HG02981 (cell line): ENCODE data around the gene ADARB2.

Experiments used
- ATAC-seq: cut with Tn5 transposase; IDR thresholded peaks from one replicate; pipeline ENCODE4 v1.9.1; 2021; ENCODE audit warnings: mild to moderate bottlenecking, moderate library complexity; ENCODE audit not compliant: unreplicated experiment

Gene ADARB2

DNA sequence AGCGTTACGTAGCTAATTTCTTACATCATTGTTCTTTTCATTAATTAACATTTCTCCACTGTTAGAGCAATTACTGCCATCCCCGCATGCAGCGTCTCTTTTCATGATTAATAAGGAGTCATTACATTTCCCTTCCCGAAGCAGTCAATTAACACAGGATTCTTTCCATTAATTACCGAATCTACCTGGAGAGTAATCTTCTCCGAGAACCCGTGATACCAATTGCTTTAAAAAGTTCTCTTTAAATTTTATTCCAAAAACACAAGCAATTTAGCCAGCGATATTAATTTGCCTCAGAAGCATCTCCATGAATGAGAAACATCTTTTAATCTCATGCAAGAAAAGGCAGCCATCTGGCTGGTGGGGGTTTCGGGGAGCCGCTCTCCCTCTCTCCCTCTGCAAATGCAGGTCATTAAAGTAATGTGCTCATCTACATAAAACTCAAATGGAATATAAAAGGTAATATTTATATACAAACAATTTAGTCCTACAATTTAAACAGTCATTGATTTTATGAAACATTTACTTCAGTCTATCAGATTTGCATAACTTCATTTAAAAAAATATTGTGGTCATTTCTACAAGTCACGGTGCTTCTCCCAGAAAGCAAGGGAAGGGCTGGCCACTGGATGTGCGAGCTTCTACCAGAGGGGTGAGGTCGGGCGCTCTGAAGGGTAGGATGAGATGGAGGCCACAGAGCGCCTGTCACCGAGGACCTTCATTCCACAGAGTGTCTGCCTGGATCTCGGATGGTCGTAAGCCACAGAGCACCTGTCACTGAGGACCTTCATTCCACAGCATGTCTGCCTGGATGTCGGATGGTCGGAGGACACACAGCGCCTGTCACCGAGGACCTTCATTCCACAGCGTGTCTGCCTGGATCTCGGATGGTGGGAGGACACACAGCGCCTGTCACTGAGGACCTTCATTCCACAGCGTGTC is 536.2 kb downstream of the ADARB2 start:
- ATAC-seq = no peak

DNA sequence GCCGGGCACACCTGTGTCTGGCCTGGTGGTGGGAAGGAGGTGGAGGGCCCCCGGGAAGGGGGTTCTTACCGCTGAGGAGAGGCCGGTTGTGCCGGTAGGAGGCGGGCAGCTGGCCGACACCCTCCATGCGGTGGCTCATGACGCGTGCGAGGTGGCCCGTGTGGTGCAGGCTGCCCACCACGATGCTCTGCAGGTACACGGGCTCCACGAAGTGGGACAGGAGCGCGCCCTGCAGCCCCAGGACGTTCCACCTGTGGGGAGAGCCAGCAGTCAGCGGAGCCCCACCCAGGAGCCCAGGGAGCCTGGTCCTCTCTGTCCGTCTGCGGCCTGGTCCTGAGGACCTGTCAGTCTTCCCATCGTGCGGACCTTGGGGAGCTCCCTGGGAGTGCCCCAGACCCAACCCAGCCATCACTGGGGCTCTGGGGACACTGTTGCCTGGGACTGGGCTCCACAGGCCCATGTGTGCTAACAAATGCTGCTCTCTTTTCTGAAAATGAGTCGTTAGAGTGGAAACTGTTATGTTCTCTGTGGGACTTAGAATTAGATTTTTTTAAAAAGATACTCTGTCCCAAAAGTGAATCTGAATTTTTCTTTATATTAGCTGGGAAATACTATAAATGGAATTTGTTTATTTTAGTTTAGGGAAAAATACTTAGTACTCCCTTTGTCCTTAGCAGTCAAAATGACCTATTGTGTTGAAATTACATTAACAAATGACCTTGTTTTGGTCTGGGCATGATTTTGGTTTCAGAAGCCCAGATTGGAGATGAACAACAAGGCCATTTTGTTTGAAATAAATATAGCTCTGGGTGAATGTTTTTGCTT is 537.2 kb downstream of the ADARB2 start:
- ATAC-seq = no peak

DNA sequence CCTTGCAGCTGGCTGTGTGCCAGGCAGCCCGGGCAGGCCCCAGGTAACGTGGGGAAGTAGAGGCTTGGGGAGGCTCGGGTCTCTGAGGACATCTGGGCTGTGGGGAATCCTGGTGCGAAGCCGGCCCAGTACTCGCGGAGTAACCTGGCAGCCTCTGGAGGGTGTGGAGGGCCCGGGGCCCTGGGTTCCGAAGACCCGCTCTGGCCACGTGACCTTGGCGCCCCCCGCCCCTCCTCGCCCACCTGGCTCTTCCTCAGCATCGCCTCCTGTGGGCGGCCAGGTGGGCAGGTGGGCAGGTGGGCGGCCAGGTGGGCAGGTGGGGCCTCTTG is 538.0 kb downstream of the ADARB2 start:
- ATAC-seq = no peak

DNA sequence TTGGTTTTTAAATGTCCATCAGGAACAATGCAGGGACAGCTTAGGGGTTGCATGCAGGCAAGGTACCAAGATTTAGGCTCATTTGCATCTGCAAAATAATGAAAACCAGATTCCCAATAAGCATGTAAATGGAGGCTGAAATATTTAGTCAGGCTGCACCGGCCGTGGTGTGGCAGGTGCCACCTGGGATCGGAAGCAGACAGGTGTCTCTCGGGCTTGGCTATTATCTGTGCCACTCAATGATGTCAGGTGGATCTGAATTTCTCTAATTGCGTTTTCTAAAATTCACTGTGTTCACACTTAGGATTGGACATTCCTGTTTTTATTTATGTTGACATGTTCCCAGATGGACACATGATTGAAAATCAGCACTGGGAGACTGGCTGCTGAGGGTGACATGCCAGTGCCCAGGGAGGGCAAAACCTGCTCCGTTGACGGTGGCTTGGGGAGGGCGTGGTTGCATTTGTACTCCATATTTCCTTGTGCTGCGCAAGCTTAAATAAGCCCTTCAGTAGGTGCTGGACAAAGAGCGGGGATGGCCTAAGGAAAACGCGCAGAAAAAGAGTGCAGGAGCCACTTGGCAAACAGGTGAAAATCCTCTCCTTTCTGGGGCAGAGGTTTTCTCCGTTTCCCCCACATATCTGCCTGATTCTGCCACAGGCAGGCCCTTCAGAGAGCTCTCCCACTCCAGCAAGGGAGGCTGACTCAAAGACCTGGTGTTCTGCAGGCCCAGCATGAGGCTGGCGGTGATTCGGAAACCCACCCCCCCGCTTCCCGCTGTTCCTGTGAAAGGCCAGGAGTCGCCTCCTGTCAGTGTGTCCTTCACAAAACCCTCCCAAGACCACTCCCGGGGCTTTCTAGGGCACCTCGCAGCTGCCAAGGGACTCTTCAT is 538.6 kb downstream of the ADARB2 start:
- no peak for ATAC-seq

DNA sequence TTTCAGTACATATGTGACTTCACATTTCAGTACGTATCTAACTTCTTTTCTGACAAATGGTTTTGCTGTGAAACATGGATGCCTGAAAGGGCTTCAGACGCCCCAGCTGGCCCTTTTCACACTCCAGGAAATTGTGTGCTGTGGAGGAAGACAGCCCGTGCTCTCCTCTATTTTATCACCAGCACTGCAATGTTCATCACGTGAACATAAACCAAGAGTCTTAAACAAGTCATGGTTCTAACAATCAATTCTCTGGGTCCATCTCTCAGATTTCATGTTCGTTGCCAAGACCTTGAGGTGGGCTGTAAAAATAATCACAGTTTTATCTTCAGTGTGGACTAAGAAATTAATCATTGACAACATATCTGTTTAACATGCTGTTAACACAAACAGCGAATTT is 539.9 kb downstream of the ADARB2 start:
- ATAC-seq = no peak

DNA sequence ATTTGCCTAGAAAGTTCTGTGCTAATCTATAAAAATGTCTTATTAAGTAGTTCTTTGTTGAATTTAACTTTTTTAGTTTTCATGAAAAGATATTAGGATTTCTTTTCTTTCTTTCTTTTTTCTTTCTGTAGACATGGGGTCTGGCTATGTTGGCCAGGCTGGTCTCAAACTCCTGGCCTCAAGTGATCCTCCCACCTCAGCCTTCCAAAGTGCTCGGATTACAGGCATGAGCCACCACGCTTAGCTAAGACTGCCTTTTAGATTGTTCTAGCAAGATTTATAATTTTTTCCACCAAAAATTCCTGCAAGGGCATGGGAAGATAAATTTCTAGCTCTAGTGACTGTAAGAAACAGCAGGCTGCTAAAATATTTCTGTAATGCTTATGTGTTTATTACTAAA is 540.7 kb downstream of the ADARB2 start:
- no peak for ATAC-seq

DNA sequence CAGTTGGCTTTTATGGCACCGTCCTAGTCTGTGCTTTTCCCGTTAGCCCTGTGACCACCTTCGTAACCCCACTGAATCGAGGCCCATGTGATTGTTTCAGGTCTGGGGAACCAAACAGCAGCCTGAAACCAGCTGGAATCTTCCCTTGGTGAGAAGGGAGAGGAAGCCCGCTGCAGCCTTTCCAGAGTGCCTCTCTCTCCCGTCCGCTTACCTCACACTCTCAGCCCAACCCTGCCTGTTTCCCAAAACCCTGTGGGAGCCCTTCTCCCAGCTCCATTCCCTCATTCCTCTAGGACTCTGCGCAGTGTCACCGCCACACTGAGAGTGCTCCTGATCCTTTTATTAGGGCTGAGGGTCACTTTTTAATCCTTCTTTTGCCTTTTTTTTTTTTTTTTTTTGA is 541.5 kb downstream of the ADARB2 start:
- ATAC-seq = no peak

DNA sequence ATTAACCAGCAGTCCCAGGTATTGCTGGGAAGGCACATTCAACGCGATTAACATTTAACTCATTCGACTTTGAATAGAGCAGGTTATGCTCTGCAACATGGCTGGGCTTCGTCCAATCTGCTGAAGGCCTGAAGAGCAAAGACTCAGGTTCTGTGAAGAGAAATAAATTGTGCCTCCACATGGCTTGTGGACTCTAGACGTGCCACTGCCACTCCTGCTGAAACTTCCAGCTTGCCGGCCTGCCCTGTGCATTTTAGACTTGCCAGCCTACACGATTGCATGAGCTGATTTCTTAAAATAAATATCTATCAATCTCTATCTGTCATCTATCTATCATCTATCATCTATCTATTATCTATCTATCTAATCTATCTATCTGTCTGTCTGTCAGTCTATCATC is 543.2 kb downstream of the ADARB2 start:
- no peak for ATAC-seq

DNA sequence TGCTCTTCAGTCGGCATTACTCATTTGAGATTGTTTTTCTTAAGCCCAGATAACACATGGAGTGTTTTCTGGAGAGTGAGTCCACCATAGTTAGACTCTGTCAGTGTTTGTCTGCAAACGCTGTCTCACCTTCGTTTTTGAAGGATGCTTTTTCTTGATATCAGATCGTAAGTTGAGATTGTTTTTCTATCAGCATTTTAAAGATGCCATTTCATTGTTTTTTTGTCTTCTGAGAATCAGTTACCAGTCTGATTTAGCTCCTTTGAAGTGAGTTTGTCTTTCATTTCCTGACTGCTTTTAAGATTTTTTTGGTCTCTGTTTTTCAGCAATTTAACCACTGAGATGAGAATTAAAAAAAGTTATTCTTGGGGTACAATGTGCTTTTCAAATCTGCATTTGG is 543.8 kb downstream of the ADARB2 start:
- ATAC-seq = no peak

DNA sequence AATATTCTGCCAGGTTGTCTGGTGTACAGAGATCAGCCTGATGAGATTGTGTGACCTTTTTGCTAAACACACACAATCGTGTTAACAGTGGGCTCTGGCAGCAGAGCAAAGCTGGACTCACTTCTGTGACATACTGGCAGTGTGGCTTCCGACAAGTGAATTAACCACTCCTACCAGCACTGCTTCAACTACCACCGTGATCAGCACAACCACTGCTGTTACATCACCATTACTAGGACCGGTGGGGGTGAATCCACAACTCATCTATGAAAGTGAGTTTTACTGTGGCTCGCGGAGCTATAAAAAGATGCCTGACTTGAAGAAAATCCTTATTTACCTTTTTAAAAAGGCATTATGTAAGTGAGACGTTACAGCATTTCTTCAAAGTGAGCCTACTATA is 545.6 kb downstream of the ADARB2 start:
- no peak for ATAC-seq

DNA sequence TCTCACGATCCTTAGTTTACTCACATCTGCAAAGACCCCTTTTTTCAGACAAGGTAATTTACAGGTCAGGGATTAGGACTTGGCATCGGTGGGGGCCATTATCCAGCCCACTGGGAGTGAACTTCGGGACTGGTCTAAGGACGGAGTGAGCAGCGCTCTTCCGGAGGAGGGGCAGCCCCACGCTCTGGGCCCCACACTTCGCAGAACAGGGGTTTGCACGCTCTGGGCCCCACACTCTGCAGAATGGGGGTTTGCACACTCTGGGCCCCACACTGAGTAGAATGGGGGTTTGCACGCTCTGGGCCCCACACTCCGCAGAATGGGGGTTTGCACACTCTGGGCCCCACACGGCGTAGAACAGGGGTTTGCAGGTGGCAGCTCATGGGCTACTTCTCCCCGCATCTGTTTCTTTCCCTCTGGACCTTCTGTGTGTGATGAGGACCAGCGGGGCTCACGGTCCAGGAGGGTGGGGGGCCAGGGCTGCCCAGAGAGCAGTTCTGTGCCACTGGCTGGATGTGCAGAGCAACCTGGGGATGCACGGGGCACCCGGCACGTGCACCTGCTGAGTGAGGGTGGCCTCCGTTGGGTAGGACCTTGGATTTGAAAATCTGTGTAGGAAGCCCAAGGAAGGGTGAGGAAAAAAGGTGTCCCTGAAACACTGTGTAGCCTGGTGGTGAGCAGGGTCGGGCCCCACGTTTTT is 546.4 kb downstream of the ADARB2 start:
- ATAC-seq = no peak

DNA sequence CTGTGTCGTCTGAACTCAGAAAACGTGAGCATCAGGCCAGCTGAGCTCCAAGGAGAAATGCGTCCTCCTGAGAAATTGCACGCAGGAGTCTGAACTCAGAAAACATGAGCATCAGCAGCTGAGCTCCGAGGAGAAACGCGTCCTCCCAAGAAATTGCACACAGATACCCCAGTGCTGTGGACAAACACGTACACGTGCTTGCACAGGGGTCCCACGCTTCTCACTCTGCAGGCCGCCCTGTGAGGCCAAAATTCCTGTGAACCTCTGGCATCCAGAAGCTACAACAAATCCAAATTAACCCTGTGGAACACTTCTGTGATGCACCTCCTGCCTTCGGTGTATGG is 547.3 kb downstream of the ADARB2 start:
- ATAC-seq = no peak

DNA sequence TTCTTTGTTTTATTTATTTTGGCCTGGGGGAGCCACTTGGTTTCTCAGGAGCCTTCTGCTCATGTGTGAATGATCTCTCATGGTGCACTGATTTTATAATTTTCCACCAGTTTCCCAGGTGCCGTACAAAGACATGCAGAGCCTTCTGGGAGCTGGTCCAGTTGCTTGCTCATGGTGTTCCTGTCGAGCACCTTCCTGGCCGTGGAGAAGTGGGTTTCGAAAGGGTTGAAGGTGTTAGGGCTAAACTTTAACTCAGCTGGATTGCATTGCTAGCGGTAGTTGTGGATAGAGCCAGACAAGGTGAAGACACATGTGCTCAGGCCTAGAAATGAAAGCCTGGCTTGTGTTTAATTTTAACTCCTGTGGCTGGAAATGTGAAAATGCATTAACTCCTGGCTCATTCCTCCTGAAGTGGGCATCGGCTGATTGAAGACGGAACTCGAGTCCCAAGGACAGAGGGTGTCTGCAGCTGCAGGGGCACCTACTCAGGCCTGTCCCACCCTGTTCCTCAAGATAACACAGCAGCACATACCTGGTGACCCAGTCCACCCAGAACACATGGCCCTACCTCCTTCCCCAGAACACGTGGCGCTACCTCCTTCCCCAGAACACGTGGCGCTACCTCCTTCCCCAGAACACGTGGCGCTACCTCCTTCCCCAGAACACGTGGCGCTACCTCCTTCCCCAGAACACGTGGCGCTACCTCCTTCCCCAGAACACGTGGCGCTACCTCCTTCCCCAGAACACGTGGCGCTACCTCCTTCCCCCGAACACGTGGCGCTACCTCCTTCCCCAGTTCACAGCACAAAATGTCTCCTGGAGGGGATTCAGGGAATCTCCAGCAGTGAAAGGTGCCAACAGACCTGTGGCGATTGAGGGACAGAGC is 547.9 kb downstream of the ADARB2 start:
- no peak for ATAC-seq

DNA sequence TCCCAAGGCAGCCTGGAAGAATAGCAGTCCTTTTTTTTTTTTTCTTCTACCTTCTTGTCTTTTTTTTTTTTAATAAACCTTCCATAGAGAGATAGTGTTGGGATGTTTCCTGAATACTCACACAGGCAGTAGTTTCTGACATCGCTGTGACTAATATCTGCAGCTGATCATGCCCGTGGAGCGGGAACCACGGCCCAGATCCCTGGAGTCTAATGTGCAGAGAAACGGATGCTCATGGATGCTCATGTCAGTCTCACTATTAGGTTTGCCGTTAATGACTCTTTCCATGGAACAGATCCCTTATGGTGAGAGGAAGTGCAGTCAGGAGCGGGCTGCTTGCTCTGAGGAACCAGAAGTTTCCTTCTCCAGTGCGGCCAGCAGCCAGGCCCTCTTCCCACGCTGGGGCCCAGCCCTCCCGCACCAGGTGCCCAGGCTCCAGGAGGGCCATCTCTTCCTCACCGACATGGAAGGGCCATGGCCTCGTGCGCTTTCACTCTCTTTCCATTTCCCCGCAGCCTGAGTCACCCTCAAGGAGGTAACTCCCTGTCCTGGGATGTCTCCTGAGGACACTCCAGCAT is 548.7 kb downstream of the ADARB2 start:
- no peak for ATAC-seq

DNA sequence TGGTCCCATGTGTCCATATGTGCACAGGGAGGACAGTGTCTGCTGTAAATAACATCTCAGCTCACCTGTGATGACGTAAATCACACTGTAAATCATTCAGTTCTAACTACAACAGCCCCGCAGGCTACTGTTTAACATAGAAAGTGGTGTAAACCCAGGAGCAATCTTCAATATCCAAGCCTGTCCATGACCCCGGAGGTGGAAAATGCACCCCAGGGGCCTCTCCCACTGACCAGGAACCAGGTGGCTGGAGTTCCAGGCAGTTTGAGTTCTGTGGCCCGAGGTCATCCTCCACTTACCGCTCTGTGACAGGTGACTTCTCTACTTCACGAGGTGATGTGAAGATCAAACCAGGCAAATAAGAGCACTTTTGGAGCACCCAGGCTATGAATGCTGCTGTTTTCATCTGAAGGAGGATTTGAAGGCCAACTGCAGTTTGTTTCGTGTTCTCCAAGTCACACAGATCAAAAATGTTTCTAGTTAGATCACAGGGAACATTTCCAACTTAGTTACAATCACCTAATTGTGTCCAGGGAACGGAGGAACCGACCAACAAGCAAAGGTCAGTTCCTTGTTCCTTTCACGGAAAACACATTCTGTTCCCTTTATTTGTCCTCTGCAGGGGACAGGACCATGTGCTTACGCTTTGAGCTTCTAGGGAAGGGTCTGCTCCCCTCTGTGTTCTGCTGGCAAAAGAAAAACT is 549.3 kb downstream of the ADARB2 start:
- no peak for ATAC-seq

DNA sequence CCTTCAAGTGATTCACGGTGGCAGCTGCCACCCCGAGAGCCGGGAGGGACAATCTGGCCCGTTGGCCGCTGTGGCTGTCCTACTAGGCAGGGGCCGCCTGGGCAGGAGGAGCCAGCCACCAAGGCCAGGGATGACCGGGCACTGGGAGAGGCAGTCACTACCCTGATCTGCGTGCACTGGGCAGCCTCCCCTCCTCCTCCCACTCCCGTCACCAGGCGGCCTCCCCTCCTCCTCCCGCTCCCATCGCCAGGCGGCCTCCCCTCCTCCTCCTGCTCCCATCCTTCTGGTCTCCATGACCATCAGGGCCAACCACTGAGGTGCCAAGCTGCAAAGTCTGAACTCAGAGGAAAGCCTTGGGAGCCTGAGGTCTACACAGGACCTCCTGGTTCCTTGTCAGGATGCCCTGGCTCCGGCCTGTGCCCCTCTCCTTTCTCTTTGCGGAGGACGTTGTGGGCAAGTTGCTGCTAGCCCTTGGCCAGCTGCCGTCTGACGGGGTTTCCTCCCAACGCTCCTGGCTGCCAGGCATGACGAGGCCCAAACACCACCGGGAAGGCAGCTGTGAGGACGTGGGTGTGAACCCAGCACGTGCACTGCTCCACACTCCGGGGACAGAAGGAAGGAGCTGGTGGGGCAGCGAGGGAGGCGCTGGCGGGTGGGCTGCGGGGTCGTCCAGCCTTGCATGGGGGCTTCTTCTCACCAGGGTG is 550.0 kb downstream of the ADARB2 start:
- no peak for ATAC-seq

DNA sequence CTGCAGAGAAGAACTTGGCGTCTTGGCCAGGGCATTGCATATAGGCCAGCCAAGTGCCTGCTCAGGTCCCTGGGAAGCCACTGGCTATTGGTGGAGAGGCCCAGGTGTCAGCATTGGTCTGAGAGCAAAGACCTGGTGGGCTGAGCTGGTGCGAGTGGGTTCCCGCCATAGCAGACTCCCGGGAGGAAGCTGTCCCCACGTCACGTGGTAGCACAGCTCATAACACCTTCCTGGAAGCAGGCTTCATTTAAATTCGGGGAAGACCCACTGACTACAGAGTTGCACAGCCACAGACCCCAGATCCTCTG is 550.7 kb downstream of the ADARB2 start:
- no peak for ATAC-seq

DNA sequence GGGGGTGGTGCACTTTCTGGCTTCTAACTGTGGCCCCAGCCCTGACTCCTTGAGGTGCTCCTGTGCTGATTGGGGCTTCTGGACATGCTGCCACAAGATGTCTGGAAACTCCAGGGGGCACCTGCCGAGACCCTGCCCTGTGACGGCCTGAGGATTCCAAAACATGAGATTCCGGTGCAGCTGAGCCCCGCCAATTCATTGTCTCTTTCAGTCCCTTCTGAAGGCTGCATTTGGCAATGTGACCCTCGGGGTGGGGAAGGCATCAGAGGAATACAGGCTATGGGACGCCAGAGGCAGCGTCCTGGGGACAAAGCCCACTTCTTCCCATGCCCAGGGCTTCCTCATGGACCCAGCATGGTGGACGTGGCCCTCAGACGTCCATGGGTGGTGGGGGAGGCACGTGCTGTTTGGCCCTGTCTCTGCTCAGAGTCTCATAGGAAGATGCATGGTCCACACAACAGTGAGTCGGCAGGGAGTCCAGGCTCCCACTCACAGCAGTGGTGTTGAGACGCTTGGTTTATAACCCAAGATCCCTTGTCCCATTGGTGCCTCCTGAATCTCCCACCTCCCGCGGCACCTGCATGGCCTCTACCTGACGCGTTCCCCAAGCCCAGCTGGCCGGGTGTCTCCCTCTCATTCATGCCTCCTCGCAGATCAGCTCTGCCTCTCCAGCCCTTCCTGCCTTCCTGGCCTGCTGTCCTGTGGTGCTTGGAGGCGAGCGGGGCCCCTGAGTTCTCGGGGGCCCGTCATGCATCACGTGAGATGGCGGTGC is 551.2 kb downstream of the ADARB2 start:
- no peak for ATAC-seq
